ENCODE data around the gene ZBTB11. TPM values are rescaled to one million over a fixed set of nuclear protein-coding genes. Genes with fewer than 3 reads are reported as not detected.
"Not testable (repeated sequence)": the region's sequence is repeated elsewhere in the genome, so short reads cannot be mapped to it uniquely, and the experiment has no call there.

ZBTB11 gene
- total RNA-seq, 1 experiment from 2014 or later = 19.2 TPM

DNA sequence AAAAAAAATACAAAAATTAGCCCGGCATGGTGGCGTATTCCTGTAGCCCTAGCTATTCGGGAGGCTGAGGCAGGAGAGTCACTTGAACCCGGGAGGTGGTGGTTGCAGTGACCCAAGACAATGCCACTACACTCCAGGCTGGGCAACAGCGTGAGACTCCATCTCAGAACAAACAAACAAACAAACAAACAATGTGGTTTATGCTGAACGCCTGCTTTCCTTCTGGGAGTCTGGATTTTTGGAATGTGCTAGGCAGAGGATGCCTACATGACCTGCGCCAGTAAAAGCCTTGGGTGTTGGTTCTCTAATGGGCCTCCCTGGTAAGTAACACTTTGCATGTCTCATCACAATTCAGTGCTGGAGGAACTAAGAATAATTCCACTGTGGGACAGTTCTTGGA, 59.5 kb downstream of the ZBTB11 start:
- DNase-seq (ENCODE audit: low read depth) = no peak

DNA sequence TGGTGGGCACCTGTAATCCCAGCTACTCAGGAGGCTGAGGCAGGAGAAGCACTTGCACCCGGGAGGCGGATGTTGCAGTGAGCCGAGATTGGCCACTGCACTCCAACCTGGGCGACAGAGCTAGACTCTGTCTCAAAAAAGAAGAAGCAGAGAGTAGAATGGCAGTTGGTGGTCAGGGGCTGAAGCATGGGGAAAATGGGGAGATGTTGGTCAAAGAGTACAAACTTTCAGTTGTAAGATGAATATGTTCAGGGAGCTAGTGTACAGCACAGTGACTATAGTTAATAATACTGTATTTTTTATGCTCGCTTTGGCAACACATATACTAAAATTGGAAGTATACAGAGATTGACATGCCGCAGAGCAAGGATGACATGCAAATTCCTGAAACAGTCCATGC, 61.4 kb downstream of the ZBTB11 start:
- DNase-seq (ENCODE audit: low read depth) = no peak

DNA sequence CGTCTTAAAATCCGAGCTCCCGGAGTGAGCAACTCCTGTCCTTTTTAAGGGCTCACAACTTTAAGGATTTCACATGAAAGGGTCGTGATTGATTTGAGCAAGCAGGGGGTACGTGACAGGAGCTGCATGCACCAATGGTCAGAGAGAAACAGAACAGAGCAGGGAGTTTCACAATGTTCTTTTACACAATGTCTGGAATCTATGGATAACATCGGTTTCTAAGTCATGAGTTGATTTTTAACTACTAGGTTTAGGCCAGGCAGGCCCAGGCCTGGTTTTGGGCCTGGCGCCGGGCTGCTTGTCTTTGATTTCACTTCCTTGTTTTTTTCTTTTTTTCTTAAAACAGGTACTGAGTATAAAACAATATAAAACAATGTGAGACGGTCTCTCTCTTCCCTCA, 63.9 kb downstream of the ZBTB11 start:
- not testable (repeated sequence) for DNase-seq (ENCODE audit: low read depth)

DNA sequence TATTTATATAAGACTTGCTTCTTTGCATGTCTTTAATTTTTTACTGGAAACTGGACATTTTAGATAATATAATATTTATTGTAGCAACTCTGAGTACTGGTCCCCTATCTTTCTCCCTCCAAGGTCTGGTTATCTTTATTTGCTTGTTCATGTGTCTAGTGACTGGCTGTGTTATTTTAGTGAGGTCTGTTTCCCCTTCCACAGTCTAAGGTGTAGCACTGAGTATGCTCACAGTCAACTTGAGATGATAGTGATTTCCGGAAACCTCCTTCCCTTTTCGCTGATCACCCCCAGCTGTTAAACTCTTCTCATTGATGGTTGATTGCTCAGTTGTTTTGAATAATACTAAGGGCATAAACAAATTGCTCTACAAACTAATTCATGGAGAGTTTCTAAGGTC, 65.9 kb downstream of the ZBTB11 start:
- no peak for DNase-seq (ENCODE audit: low read depth)

DNA sequence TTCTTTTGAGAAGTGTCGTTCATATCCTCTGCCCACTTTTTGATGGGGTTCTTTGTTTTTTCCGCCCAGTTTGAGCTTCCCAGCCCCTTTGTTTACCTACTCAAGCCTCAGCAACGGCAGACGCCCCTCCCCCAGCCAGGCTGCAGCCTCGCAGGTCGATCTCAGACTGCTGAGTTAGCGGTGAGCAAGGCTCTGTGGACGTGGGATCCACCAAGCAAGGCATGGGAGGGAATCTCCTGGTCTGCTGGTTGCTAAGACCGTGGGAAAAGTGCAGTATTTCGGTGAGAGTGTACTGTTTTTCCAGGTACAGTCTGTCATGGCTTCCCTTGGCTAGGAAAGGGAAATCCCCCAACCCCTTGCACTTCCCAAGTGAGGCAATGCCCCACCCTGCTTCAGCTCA, 71.5 kb downstream of the ZBTB11 start:
- DNase-seq (ENCODE audit: low read depth) = not testable (repeated sequence)

DNA sequence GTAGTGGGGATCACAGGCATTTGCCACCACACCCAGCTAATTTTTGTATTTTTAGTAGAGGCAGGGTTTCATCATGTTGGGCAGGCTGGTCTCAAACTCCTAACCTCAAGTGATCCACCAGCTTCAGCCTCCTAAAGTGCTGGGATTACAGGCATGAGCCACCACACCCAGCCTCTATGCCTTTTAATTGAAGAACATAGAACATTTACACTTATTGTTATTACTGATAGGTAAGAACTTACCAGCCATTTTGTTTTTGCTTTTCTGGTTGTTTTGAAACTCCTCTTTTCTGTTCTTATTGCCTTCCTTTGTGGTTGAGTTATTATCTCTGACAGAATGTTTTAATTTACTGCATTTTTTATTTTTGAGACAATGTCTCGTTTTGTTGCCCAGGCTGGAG, 73.7 kb downstream of the ZBTB11 start:
- DNase-seq (ENCODE audit: low read depth) = no peak

DNA sequence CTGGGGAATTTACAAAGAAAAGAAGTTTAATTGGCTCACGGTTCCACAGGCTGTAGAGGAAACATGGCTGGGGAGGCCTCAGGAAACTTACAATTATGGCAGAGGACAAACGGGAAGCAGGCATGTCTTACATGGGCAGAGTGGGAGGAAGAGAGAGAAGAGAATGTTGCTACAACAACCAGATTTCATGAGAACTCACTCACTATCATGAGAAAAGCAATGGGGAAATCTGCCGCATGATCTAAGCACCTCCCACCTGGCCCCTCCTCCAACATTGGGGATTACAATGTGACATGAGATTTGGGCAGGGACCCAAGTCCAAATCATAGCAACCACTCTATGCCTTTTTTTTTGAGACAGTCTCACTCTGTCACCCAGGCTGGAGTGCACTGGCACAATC, 74.2 kb downstream of the ZBTB11 start:
- no peak for DNase-seq (ENCODE audit: low read depth)

Other genes starting within 250 kb of the ZBTB11 start
- gene SENP7, start 163.9 kb downstream of the ZBTB11 start, total RNA-seq (2014; rRNA removed) = 8.1 and 9.2 TPM in 2 replicates
- 35.6 and 37.5 TPM in 2 replicates for gene TRMT10C, start 115.3 kb downstream of the ZBTB11 start, total RNA-seq (2014; rRNA removed)
- gene PCNP, start 103.0 kb downstream of the ZBTB11 start, total RNA-seq (2014; rRNA removed) = 75.9 and 82.5 TPM in 2 replicates
- 965 and 1,197 TPM in 2 replicates for gene RPL24, start 9.6 kb upstream of the ZBTB11 start, total RNA-seq (2014; rRNA removed)
- gene CEP97, start 47.5 kb upstream of the ZBTB11 start, total RNA-seq (2014; rRNA removed) = 26.1 and 28.8 TPM in 2 replicates
- gene NXPE3, start 102.1 kb upstream of the ZBTB11 start, total RNA-seq (2014; rRNA removed) = 22.4 and 26.5 TPM in 2 replicates
- gene NFKBIZ, start 172.4 kb upstream of the ZBTB11 start, total RNA-seq (2014; rRNA removed) = 23.0 and 26.6 TPM in 2 replicates